ENCODE measurements around the gene KLHDC4.

The KLHDC4 gene

GRCh38 chr16:87662254-87663204 is 103.3 kb downstream of the KLHDC4 start:
- Histone ChIP-seq H3K4me2 (ENCODE audit: low read depth, low read length, poor library complexity, severe bottlenecking) (no peak overlapping the region), H3K9me3 (ENCODE audit: insufficient read depth, low read length) (no peaks in the 10 kb centered on the region), H3K27ac (ENCODE audit: low read depth, low read length) (no peak overlapping the region), H3K36me3 (ENCODE audit: low read length) (no peaks in the 10 kb centered on the region), H3F3A (ENCODE audit: insufficient read depth) (no peaks in the 10 kb centered on the region), H3K9ac (ENCODE audit: low read length) (no peak overlapping the region), H4K20me1 (ENCODE audit: low read depth, low read length) (no peaks in the 10 kb centered on the region), H3K9me2 (replicated peaks; ENCODE audit: insufficient read depth, low read length) (no peaks in the 10 kb centered on the region), H3K27me3 (ENCODE audit: low read length) (no peaks in the 10 kb centered on the region), H3K79me2 (ENCODE audit: insufficient read depth, low read length) (no peaks in the 10 kb centered on the region), H2AFZ (ENCODE audit: low read depth, low read length, severe bottlenecking) (no peak overlapping the region), H3K4me3 (ENCODE audit: insufficient read depth, low read length, poor library complexity, severe bottlenecking) (no peak overlapping the region)
- TF ChIP-seq EZH2phosphoT487 (conservative IDR thresholded peaks at IDR 0.05; ENCODE audit: low read length) (no peak), CTCF (IDR thresholded peaks at IDR 0.05; ENCODE audit: insufficient read depth, low read length, poor library complexity, severe bottlenecking) (no peak)

GRCh38 chr16:87661561-87661960 is 104.2 kb downstream of the KLHDC4 start:
- Histone ChIP-seq H3K27me3 (ENCODE audit: low read length) (no peaks in the 10 kb centered on the region), H3K4me3 (ENCODE audit: insufficient read depth, low read length, poor library complexity, severe bottlenecking) (no peak overlapping the region), H3K27ac (ENCODE audit: low read depth, low read length) (no peak overlapping the region), H3K9ac (ENCODE audit: low read length) (no peak overlapping the region), H2AFZ (ENCODE audit: low read depth, low read length, severe bottlenecking) (no peak overlapping the region), H4K20me1 (ENCODE audit: low read depth, low read length) (no peaks in the 10 kb centered on the region), H3F3A (ENCODE audit: insufficient read depth) (no peaks in the 10 kb centered on the region), H3K36me3 (ENCODE audit: low read length) (no peaks in the 10 kb centered on the region), H3K9me2 (replicated peaks; ENCODE audit: insufficient read depth, low read length) (no peaks in the 10 kb centered on the region), H3K4me2 (ENCODE audit: low read depth, low read length, poor library complexity, severe bottlenecking) (no peak overlapping the region), H3K9me3 (ENCODE audit: insufficient read depth, low read length) (no peaks in the 10 kb centered on the region), H3K79me2 (ENCODE audit: insufficient read depth, low read length) (no peaks in the 10 kb centered on the region)
- no peak for TF ChIP-seq EZH2phosphoT487 (conservative IDR thresholded peaks at IDR 0.05; ENCODE audit: low read length)
- no peak for TF ChIP-seq CTCF (IDR thresholded peaks at IDR 0.05; ENCODE audit: insufficient read depth, low read length, poor library complexity, severe bottlenecking)

- Histone ChIP-seq H3K36me3 (ENCODE audit: low read length) (no peaks in the 10 kb centered on the region), H3K9ac (ENCODE audit: low read length) (no peak overlapping the region), H3K4me3 (ENCODE audit: insufficient read depth, low read length, poor library complexity, severe bottlenecking) (no peak overlapping the region), H3K4me2 (ENCODE audit: low read depth, low read length, poor library complexity, severe bottlenecking) (no peak overlapping the region), H3K79me2 (ENCODE audit: insufficient read depth, low read length) (no peaks in the 10 kb centered on the region), H3F3A (ENCODE audit: insufficient read depth) (no peaks in the 10 kb centered on the region), H4K20me1 (ENCODE audit: low read depth, low read length) (no peaks in the 10 kb centered on the region), H3K27me3 (ENCODE audit: low read length) (no peaks in the 10 kb centered on the region), H3K27ac (ENCODE audit: low read depth, low read length) (no peak overlapping the region), H3K9me2 (replicated peaks; ENCODE audit: insufficient read depth, low read length) (no peaks in the 10 kb centered on the region), H3K9me3 (ENCODE audit: insufficient read depth, low read length) (no peaks in the 10 kb centered on the region), H2AFZ (ENCODE audit: low read depth, low read length, severe bottlenecking) (no peak overlapping the region)
- TF ChIP-seq CTCF (IDR thresholded peaks at IDR 0.05; ENCODE audit: insufficient read depth, low read length, poor library complexity, severe bottlenecking) (no peak), EZH2phosphoT487 (conservative IDR thresholded peaks at IDR 0.05; ENCODE audit: low read length) (no peak)
These were observed 107.1 kb downstream of the KLHDC4 start for GRCh38 chr16:87658564-87659225.

Data from SU-DHL-6 (cell line).